Measurements from ENCODE around the gene SEC16A. TPM values are rescaled to one million over a fixed set of nuclear protein-coding genes. Genes with fewer than 3 reads are reported as not detected.

Gene SEC16A
- total RNA-seq, 6 experiments from 2014 or later = 46.9 to 108 (median 72.0) TPM

DNA sequence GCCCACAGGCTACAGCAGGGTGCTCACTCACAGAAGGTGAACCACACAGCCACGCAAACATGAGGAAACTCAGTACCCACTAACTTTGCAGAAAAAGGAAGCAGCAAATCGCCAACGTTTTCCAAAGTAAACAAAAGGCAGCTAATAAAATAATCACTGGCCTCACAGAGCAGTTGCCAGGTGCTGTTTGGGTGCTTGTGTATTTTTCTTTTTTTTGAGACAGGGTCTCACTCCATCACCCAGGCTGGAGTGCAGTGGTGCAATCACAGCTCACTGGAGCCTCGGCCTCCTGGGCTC, 86.7 kb downstream of the SEC16A start:
- WGBS (ENCODE audit: insufficient coverage, low coverage, low lambda C conversion rate, missing lambda C conversion rate) = 10% methylated on average over 3 of the region's 4 CpGs
- TF ChIP-seq, protein P1, sequence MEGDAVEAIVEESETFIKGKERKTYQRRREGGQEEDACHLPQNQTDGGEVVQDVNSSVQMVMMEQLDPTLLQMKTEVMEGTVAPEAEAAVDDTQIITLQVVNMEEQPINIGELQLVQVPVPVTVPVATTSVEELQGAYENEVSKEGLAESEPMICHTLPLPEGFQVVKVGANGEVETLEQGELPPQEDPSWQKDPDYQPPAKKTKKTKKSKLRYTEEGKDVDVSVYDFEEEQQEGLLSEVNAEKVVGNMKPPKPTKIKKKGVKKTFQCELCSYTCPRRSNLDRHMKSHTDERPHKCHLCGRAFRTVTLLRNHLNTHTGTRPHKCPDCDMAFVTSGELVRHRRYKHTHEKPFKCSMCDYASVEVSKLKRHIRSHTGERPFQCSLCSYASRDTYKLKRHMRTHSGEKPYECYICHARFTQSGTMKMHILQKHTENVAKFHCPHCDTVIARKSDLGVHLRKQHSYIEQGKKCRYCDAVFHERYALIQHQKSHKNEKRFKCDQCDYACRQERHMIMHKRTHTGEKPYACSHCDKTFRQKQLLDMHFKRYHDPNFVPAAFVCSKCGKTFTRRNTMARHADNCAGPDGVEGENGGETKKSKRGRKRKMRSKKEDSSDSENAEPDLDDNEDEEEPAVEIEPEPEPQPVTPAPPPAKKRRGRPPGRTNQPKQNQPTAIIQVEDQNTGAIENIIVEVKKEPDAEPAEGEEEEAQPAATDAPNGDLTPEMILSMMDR (IDR thresholded peaks at IDR 0.05) = no peak
- TF ChIP-seq POLR2A (IDR thresholded peaks at IDR 0.05) = no peak
- ATAC-seq = peak in 3 of 4 donors; percentile 1 to 33 (median 10)
- Histone ChIP-seq H3K4me3 (no peak overlapping the region), H3K27me3 (no peaks in the 10 kb centered on the region), H3K36me3 (peaks cover 0 to 42% (median 10%) of the 10 kb centered on the region in 4 donors), H3K9me3 (no peaks in the 10 kb centered on the region), H3K27ac (peak overlapping the region in 2 of 3 donors; percentile 77 to 78), H3K4me1 (peaks cover 0 to 33% (median 13%) of the 10 kb centered on the region in 4 donors)
- intact Hi-C loops (cut with DNase I) = no loop called here
- DNase-seq = no peak

DNA sequence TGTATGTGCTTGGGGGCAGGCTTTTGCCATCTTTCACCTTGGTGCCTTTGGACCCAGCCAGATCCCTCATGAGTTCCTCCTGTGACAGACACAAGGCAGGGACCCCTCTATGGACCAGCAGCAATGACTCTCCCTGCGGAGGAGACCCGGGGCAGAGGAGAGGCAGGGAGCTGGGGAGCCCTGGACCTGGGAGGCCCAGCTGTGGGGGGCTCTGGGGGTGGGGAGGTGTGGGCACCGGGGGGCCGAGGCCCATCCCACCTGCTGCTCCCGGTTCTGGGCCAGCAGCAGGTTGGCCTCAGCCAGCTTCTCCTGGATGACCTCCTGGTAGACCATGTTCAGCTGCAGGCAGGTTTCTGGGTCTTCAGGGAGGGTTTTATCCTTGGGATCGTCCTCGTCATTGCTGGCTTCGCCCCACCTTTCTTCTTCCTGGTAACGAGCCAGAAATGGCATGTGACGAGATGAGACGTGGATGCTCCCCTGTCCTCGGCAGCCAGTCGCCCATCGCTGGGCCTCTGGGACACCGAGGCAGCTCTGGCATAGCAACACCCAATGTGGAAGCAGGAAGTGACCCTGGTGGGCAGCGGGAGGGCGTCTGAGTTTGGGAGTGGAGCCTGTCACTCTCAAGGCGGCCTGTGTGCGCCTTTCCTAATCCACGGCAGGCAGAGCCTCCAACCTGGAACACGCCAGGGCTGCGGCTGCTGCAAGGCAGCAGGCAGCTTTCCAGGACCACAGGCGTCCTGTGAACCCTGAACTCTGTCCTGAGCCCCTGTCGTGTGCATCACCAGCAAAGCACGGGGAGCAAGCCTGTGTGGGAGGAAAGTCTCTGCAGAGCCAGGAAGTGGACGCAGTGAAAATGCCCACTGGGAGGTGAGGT, 87.3 kb downstream of the SEC16A start:
- ATAC-seq = peak; percentile 76 to 82 (median 79)
- DNase-seq = peak; percentile 84 to 93 (median 92)
- intact Hi-C loops (cut with DNase I) = no loop called here
- Histone ChIP-seq H3K27me3 (no peaks in the 10 kb centered on the region), H3K9me3 (no peaks in the 10 kb centered on the region), H3K27ac (peak overlapping the region in 2 of 3 donors; percentile 77 to 78), H3K4me1 (peaks cover 0 to 32% (median 13%) of the 10 kb centered on the region in 4 donors), H3K36me3 (peaks cover 0 to 47% (median 10%) of the 10 kb centered on the region in 4 donors), H3K4me3 (no peak overlapping the region)
- peak; percentile 60 for TF ChIP-seq POLR2A (IDR thresholded peaks at IDR 0.05)
- TF ChIP-seq, protein P1 (IDR thresholded peaks at IDR 0.05) = no peak
- WGBS (ENCODE audit: insufficient coverage, low coverage, low lambda C conversion rate, missing lambda C conversion rate) = 54% methylated on average over 17 of the region's 26 CpGs

DNA sequence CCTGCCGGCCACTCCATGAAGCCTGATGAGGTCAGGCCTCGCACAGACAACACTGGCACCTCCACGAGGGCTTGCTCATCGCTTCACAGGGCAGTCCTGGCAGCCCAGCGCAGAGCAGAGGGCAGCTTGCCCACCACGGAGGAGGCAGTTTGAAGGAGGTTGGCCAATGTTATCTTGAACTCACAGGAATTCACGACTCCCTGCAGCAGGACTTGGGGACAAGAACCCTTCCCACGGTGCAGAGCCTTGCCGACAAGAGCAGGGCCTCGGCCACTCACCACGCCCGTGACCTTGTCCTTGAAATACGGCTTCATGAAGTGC, 87.9 kb downstream of the SEC16A start:
- Histone ChIP-seq H3K4me3 (no peak overlapping the region), H3K4me1 (peaks cover 0 to 27% (median 11%) of the 10 kb centered on the region in 4 donors), H3K27ac (peak overlapping the region in 2 of 3 donors; percentile 77 to 78), H3K27me3 (no peaks in the 10 kb centered on the region), H3K9me3 (no peaks in the 10 kb centered on the region), H3K36me3 (peaks cover 0 to 49% (median 10%) of the 10 kb centered on the region in 4 donors)
- DNase-seq (peak in 1 of 3 donors; percentile 39), ATAC-seq (no peak)
- intact Hi-C loops (cut with DNase I) = no loop called here
- whole genome bisulfite sequencing (ENCODE audit: insufficient coverage, low coverage, low lambda C conversion rate, missing lambda C conversion rate) = 73% methylated on average over 4 of the region's 13 CpGs
- no peak for TF ChIP-seq POLR2A (IDR thresholded peaks at IDR 0.05)
- TF ChIP-seq, protein P1 (IDR thresholded peaks at IDR 0.05) = no peak

DNA sequence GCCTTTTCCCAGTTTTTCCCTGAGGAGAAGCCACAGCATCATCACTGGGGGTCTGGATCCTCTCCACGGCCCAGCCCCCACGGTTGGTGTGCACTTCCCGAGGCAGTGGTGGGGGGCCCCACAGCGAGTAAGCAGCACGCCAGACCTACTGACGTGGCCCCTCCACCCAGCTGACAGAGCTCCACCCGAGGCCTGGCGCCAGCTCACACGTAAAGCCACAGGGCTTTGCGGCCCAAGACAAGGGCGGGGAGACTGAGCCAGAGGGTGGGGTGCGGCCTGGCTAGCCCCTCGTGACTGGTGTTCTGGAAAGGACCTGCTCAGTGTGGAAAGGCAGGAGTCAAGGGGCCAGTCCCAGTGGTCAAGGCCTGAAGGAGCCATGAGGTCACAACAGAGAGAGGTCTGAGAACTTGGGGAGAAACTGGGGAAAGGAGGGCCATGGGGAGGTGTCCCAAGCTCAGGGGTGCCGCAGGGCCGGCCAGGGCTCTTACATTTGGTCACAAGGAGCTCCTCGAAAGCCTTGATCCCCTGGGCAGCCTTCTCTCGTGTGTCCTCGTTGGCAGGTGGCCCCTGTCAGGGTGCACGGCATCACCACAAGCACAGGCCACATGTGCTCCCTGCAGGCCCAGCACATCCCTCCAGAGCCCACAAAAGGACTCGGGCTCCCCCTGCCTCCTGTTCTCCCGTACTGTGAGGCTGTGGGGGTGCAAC, 88.4 kb downstream of the SEC16A start:
- Histone ChIP-seq H3K27ac (peak overlapping the region in 1 of 3 donors; percentile 78), H3K4me3 (no peak overlapping the region), H3K36me3 (peaks cover 0 to 54% (median 10%) of the 10 kb centered on the region in 4 donors), H3K9me3 (no peaks in the 10 kb centered on the region), H3K27me3 (no peaks in the 10 kb centered on the region), H3K4me1 (peaks cover 0 to 27% (median 11%) of the 10 kb centered on the region in 4 donors)
- WGBS (ENCODE audit: insufficient coverage, low coverage, low lambda C conversion rate, missing lambda C conversion rate) = 100% methylated on average over 1 of the region's 21 CpGs
- DNase-seq (peak in 1 of 3 donors; percentile 18), ATAC-seq (no peak)
- TF ChIP-seq, protein P1 (IDR thresholded peaks at IDR 0.05) = no peak
- no peak for TF ChIP-seq POLR2A (IDR thresholded peaks at IDR 0.05)
- intact Hi-C loops (cut with DNase I) = no loop called here
